ENCODE measurements around the gene MED12L.
A peak's percentile ranks its signal among the peaks of the same experiment; 100 is the strongest.

Gene MED12L

DNA sequence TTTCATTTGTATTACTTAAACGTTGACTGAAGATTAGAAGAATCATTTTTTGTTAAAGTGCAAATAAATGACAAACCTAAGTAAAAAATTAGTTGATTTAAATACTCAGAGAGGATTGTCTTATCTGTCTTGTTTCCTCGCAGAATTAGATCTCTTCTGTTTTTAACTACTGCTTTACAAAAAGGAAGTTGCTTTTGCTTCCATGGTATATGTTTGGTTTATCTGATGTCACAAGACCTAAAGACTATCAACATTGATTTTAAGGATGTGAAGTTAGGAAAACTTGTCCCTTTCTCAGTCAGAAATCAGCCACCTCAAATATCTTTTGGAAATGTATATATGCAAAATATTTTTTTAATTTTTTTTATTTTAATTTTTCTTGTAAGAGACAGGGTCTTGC is 88.9 kb downstream of the MED12L start:
- no peak for DNase-seq (ENCODE audit: low read depth)

DNA sequence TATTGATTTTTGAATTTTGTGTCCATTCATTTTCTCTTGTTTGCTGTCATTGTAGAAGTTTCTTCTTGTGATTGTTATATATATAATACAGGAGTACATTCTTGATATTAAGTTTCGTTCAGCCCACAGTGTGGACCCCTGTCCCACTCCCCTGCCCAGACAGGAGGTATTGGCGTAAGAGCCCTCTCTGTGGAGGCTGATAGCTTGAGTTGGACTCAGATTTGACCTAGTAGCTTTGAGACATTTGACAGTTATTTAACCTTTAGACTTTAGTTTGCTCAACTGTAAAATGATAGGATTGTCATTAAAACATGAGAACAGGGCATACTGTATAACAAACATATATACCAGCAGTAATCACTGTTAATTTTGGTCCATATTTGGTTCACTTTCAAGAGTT is 90.5 kb downstream of the MED12L start:
- no peak for DNase-seq (ENCODE audit: low read depth)

- no peak for DNase-seq (ENCODE audit: low read depth)
Observed at GRCh38 chr3:151178208-151178845, 92.9 kb downstream of the MED12L start.

- DNase-seq (ENCODE audit: low read depth), result no peak
Observed at GRCh38 chr3:151182349-151183079, 97.0 kb downstream of the MED12L start.

GRCh38 chr3:151183265-151183671 is 97.8 kb downstream of the MED12L start:
- no peak for DNase-seq (ENCODE audit: low read depth)

DNA sequence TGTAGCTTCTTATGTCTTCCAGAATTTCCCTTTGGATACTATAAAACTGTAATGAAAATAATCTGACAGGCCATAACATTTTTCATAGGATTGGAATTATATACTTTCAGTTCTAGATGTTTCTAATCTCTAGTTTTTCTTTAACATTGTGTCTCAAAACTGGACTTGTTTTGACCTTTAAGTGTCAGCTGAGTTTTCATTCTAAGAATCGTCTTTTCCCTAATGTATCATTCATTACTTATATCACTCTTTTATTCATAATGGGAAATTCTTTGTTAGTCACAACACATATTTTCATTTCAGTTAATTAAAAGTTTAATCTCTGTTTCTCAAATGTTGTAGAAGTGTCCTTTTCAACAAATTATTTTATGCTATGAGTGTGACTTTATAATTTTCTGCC is 105.6 kb downstream of the MED12L start:
- no peak for DNase-seq (ENCODE audit: low read depth)

GRCh38 chr3:151192545-151192944 is 107.1 kb downstream of the MED12L start:
- DNase-seq (ENCODE audit: low read depth), result no peak

DNA sequence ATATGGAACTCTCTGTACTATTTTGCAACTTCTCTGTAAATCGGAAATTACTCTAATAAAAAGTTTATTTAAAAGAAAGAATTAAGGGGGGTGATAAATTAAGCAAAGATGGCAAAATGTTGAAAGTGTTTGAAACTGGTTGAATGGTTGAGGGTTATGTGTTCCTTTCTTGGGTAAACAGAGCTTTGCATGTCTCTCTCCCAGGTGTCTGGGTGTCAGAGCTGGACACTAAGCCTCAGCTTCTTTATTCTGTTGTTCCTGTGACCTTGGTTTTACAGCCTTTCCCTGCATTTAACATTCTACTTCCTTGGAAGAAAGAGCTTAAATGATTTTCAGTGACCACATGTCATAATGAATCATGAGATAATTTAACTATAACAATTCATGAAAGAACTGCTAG is 110.4 kb downstream of the MED12L start:
- no peak for DNase-seq (ENCODE audit: low read depth)

DNA sequence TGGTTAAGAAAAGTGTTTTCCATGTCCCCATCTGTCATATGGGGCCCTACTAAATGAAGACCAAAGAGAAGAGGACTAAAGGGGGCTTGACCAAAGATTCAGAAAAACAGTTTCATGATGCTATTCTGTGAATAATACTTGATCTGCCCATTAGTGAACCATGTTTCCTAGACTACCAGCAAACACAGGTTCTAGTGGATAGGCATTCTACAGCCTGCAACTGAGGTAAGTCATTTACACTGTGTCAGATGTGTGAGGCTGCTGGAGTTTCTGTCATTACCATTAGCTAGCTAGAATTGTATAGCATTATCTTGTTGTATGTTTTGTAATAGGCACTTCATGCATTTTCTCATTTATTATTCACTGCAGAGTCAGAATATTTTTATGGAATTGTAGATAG is 111.0 kb downstream of the MED12L start:
- no peak for DNase-seq (ENCODE audit: low read depth)

- no peak for DNase-seq (ENCODE audit: low read depth)
Observed at GRCh38 chr3:151197228-151197627, 111.8 kb downstream of the MED12L start.

DNA sequence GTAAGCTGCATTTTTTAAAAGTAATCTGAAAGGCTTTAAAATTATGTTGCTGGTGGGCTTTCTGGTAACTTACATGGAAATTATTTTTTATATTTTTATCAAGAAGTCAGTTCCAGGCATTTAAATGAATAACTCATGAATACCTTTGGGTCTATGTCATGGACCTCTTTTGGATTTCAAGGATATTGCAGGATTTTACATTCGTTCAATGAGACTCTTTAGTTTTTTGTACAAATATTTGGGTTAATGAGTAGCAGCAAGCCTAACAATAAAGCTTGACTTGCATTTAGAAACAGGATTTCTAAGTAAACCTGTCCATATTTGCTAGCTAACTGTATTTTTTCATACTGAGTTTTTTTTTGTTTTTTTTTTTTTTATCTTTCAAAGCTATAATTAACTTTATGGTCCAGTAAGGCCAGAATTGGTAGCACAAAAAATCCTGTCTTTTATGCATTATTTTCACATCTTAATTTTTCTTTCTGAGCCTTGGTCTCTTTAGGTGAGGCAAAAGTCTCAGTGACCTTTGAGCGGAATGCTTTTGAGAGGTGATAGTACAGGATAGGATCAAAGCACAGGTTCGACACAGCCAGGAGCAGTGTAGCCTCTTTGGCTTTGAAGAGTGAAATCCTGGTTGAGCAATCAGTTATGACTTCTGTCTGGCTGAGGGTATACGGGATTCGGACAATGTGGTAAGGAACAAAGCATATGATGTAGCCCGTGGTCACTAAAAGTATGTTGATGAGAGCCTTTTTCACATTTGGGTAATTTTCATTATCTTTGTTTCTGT is 112.7 kb downstream of the MED12L start:
- DNase-seq (ENCODE audit: low read depth), result no peak

GRCh38 chr3:151198849-151199248 is 113.4 kb downstream of the MED12L start:
- DNase-seq (ENCODE audit: low read depth), result no peak

- DNase-seq (ENCODE audit: low read depth), result no peak
Observed at GRCh38 chr3:151199554-151200438, 114.3 kb downstream of the MED12L start.

DNA sequence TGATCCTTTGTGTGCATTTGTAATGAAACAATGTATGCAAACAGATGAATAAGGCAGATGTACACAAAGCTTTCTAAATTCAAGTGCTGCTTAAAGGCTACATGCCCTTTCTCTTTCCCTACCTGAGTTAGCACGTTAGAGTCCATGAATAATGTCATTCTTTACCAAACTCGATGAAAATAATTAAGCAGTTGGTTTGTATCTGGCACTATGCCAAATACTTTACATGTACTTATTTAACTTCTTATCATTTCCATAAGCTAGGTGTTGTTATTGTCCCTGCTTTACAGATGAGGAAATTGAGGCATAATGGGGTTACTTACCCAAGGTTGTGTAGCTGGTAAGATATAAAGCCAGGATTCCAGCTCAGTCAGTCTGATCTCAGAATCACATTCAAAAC is 115.1 kb downstream of the MED12L start:
- DNase-seq (ENCODE audit: low read depth), result no peak

- no peak for DNase-seq (ENCODE audit: low read depth)
Observed at GRCh38 chr3:151201051-151201730, 115.7 kb downstream of the MED12L start.

- peak; percentile 46 for DNase-seq (ENCODE audit: low read depth)
Observed at GRCh38 chr3:151203051-151203420, 117.6 kb downstream of the MED12L start, which contains the start of gene GPR171. Gene GPR171 (minus strand): TSS chr3:151203216. CDS start chr3:151199386, 3,830 bp downstream.

GRCh38 chr3:151204530-151205402 is 119.3 kb downstream of the MED12L start:
- DNase-seq (ENCODE audit: low read depth), result no peak

GRCh38 chr3:151205482-151205881 is 120.0 kb downstream of the MED12L start:
- DNase-seq (ENCODE audit: low read depth), result no peak

DNA sequence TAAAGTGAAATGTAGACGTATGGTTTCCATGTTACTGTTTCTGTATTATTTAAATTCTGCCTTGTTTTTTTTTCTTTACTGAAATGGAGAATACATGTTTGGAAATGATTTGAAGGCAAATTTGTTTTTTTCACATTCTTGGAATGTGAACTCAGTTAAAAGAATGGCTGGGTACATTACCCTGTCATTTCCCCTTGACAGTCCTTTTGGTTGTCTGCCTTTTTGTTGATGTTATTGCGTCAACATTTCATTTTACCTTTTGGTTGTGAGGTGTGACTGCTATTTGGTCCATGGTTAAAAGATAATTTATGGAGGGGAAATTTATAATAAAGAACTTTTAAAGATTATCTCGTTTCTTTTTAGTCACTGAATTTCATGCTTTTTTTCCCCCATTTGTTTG is 120.7 kb downstream of the MED12L start:
- no peak for DNase-seq (ENCODE audit: low read depth)

DNA sequence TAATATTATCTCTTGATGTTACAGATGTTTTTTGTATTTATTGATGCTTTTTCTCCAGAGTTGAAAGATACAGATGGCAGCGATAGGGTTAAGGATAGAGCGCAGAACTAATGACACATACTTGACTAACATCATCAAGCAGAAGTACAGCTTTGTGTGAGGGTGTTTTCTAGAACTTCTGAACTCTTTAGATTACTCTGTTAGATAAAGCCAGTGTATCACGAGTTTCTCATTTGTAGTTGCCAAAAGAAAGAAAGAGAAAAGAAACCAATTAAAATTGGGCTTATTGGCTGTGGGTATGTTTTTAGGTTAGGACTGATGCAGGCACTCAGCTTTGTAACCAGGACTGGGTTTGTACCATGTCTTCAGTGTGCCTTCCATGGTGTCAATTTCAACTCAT is 124.2 kb downstream of the MED12L start:
- DNase-seq (ENCODE audit: low read depth), result no peak
